IMR-90 (cell line): ENCODE data around the gene SLC27A4. TPM values are rescaled to one million over a fixed set of nuclear protein-coding genes. Genes with fewer than 3 reads are reported as not detected.

ENCODE experiments used
- ATAC-seq: fragments of 200-7000 bp; cut with Tn5 transposase; 2 replicates; pipeline ENCODE4 v1.9.1; 2020; ENCODE audit warnings: low read depth, mild to moderate bottlenecking, moderate library complexity
- BruUV-seq: library from RNA; stranded (reverse); fragments of 400-500 nt; replicated peaks from 2 replicates; lab custom pipeline; 2021; lab: Mats Ljungman, UMichigan
- CTCF ChIA-PET: fragments of 300-600 bp; formaldehyde crosslinking; extraction: SDS; loops from one replicate; lab custom pipeline; 2021; ENCODE audit warnings: antibody characterized with exemption; lab: Yijun Ruan, JAX
- POLR2A ChIA-PET: fragments of 300-600 bp; sonication (Branson Sonifier 250); formaldehyde crosslinking; loops from one replicate; lab custom pipeline; 2022; ENCODE audit warnings: antibody characterized with exemption; ENCODE audit not compliant: unreplicated experiment; lab: Charles Lee
- DNase-seq: peaks from one replicate; pipeline ENCODE4 v3.0.0; 2013
- H2AFZ ChIP-seq: replicated peaks from 2 replicates; pipeline ENCODE3; 2013; ENCODE audit warnings: low read length, mild to moderate bottlenecking; ENCODE audit not compliant: poor library complexity
- H2AK5ac ChIP-seq: 2 replicates; pipeline ENCODE4 v1.6.1; 2013; ENCODE audit warnings: low read depth, low read length, inconsistent platforms
- H2AK9ac ChIP-seq: replicated peaks from 2 replicates; pipeline ENCODE3; 2013; ENCODE audit warnings: mild to moderate bottlenecking, low read depth, low read length, moderate library complexity; ENCODE audit not compliant: poor library complexity
- H2BK120ac ChIP-seq: 2 replicates; pipeline ENCODE4 v1.6.1; 2013; ENCODE audit warnings: low read depth, low read length, inconsistent platforms
- H2BK15ac ChIP-seq: 3 replicates; pipeline ENCODE4 v1.6.1; 2013; ENCODE audit warnings: low read depth, low read length, inconsistent platforms
- H2BK20ac ChIP-seq: 2 replicates; pipeline ENCODE4 v1.6.1; 2013; ENCODE audit warnings: low read depth, mild to moderate bottlenecking, inconsistent platforms, low read length, moderate library complexity
- H2BK5ac ChIP-seq: 2 replicates; pipeline ENCODE4 v1.6.1; 2013; ENCODE audit warnings: mild to moderate bottlenecking, low read depth, low read length, inconsistent platforms; ENCODE audit not compliant: poor library complexity, severe bottlenecking
- H3K14ac ChIP-seq: replicated peaks from 2 replicates; pipeline ENCODE4 v1.6.1; 2013; ENCODE audit warnings: low read depth, low read length, inconsistent platforms
- H3K18ac ChIP-seq: 2 replicates; pipeline ENCODE4 v1.6.1; 2013; ENCODE audit warnings: low read depth, low read length, control low read depth
- H3K23ac ChIP-seq: 2 replicates; pipeline ENCODE4 v1.6.1; 2013; ENCODE audit warnings: low read depth, low read length, inconsistent platforms
- H3K27ac ChIP-seq: 2 replicates; pipeline ENCODE4 v1.5.1; 2013; ENCODE audit warnings: mild to moderate bottlenecking, control low read depth, low read length; ENCODE audit not compliant: insufficient read depth
- H3K27me3 ChIP-seq: 2 replicates; pipeline ENCODE4 v1.6.1; 2013; ENCODE audit warnings: low read length; ENCODE audit not compliant: control insufficient read depth, insufficient read depth
- H3K36me3 ChIP-seq: 2 replicates; pipeline ENCODE4 v1.6.1; 2013; ENCODE audit warnings: low read length, mixed read lengths; ENCODE audit not compliant: control insufficient read depth, insufficient read depth
- H3K4ac ChIP-seq: 2 replicates; pipeline ENCODE4 v1.6.1; 2013; ENCODE audit warnings: low read depth, low read length, inconsistent platforms
- H3K4me1 ChIP-seq: 2 replicates; pipeline ENCODE4 v1.6.1; 2013; ENCODE audit warnings: low read length, mixed read lengths; ENCODE audit not compliant: control insufficient read depth, insufficient read depth
- H3K4me2 ChIP-seq: 2 replicates; pipeline ENCODE4 v1.6.1; 2013; ENCODE audit warnings: low read depth, mild to moderate bottlenecking, control low read depth, low read length, moderate library complexity
- H3K4me3 ChIP-seq: 2 replicates; pipeline ENCODE4 v1.5.1; 2013; ENCODE audit warnings: low read depth, mild to moderate bottlenecking, control low read depth, low read length, moderate library complexity; ENCODE audit not compliant: insufficient read depth
- H3K56ac ChIP-seq: 2 replicates; pipeline ENCODE4 v1.6.1; 2013; ENCODE audit warnings: low read length, inconsistent platforms; ENCODE audit not compliant: insufficient read depth; ENCODE audit errors: extremely low read depth
- H3K79me1 ChIP-seq, 2 experiments: 2 replicates each; pipeline ENCODE4 v1.6.1; 2013; ENCODE audit warnings: low read length in 2 of 2, inconsistent platforms in 1 of 2, low read depth in 1 of 2
- H3K9ac ChIP-seq: 2 replicates; pipeline ENCODE4 v1.6.1; 2013; ENCODE audit warnings: low read depth, low read length, control low read depth
- H3K9me1 ChIP-seq: 2 replicates; pipeline ENCODE4 v1.6.1; 2013; ENCODE audit warnings: low read length, inconsistent platforms; ENCODE audit not compliant: insufficient read depth
- H3K9me3 ChIP-seq: 2 replicates; pipeline ENCODE4 v1.6.1; 2013; ENCODE audit warnings: low read length; ENCODE audit not compliant: control insufficient read depth, insufficient read depth
- H4K20me1 ChIP-seq: 2 replicates; pipeline ENCODE4 v1.6.1; 2013; ENCODE audit warnings: low read length, inconsistent platforms; ENCODE audit not compliant: insufficient read depth
- H4K5ac ChIP-seq: 2 replicates; pipeline ENCODE4 v1.6.1; 2013; ENCODE audit warnings: mild to moderate bottlenecking, low read depth, low read length, control low read depth
- H4K8ac ChIP-seq, 2 experiments: 2 replicates each; pipeline ENCODE4 v1.6.1; 2013; ENCODE audit warnings: low read depth in 2 of 2, low read length in 2 of 2, control low read depth in 1 of 2, inconsistent platforms in 1 of 2
- H4K91ac ChIP-seq: 2 replicates; pipeline ENCODE4 v1.6.1; 2013; ENCODE audit warnings: low read depth, low read length, inconsistent platforms; ENCODE audit not compliant: insufficient read depth
- BHLHE40 ChIP-seq: fragments of 150-350 bp; IDR thresholded peaks from 2 replicates; pipeline ENCODE4 v1.6.1; 2016; ENCODE audit warnings: mild to moderate bottlenecking, low read depth, low read length
- FOS ChIP-seq: fragments of 150-350 bp; IDR thresholded peaks from 2 replicates; pipeline ENCODE4 v1.6.1; 2016; ENCODE audit warnings: low read depth, low read length
- MXI1 ChIP-seq: IDR thresholded peaks from 2 replicates; pipeline ENCODE4 v1.6.1; 2012; ENCODE audit warnings: low read depth, mild to moderate bottlenecking, low read length, moderate library complexity, borderline replicate concordance
- USF2 ChIP-seq: fragments of 150-350 bp; IDR thresholded peaks from 2 replicates; pipeline ENCODE4 v1.6.1; 2017; ENCODE audit warnings: mild to moderate bottlenecking, antibody characterized with exemption, low read length, low read depth
- WGBS, 2 experiments: methylation state at CpG; one replicate each; pipeline versions ENCODE4 v1.1.5 to v1.1.7; 2013; ENCODE audit warnings: missing lambda C conversion rate in 2 of 2; ENCODE audit not compliant: insufficient read length in 1 of 2; ENCODE audit errors: extremely low coverage in 2 of 2; 5-methylcytosine and 5-hydroxymethylcytosine counted together
- dilution Hi-C: fragments of 300-500 bp; cut with HindIII; formaldehyde crosslinking; loops from one replicate; pipeline ENCODE4 v1.14.3; 2018; ENCODE audit warnings: low sequenced_read_pairs; ENCODE audit not compliant: unreplicated experiment
- in situ Hi-C: fragments of 300-500 bp; cut with MboI; formaldehyde crosslinking; loops from 3 replicates; pipeline ENCODE4 v1.14.3; 2019; ENCODE audit warnings: low sequenced_read_pairs, inconsistent platforms, mixed read lengths
- intact Hi-C: fragments of 100-400 bp; cut with micrococcal nuclease; formaldehyde crosslinking; loops from 2 replicates; pipeline ENCODE4 v1.10.0; 2022
- polyA plus RNA-seq, 3 experiments: library from polyadenylated mRNA; depleted of rRNA; stranded (reverse); fragments of >200 nt; gene quantifications; 2 replicates each; pipeline ENCODE4 v1.2.3, GENCODE V29; 2012; ENCODE audit warnings: low replicate concordance in 1 of 3
- total RNA-seq: library from RNA; depleted of rRNA; stranded (reverse); fragments of >200 nt; gene quantifications from 2 replicates; pipeline ENCODE4 v1.2.3, GENCODE V29; 2012

The SLC27A4 gene
- total and polyA plus RNA-seq, 2 of the 4 experiments (the other 2 are of a cell fraction) = 9.7 to 13.7 TPM

- Histone ChIP-seq H3K4me3 (no peak overlapping the region), H2AK9ac (peak overlapping the region; percentile 75), H3K27me3 (no peaks in the 10 kb centered on the region), H4K8ac (no peak overlapping the region), H3K4me2 (peak overlapping the region; percentile 96; the same call in 1 of the 2 replicates), H4K20me1 (0 out of 2 replicates have a peak, but pooled peaks cover 4% of the 10 kb centered on the region), H3K4me1 (peaks cover 14% of the 10 kb centered on the region), H2BK15ac (no peak overlapping the region), H3K9me3 (no peaks in the 10 kb centered on the region), H2AK5ac (0 out of 2 replicates have a peak overlapping the region, but pooled peaks have one; percentile 12), H3K9me1 (peaks cover 12% of the 10 kb centered on the region), H3K18ac (no peak overlapping the region), H3K9ac (no peak overlapping the region), H4K91ac (no peak overlapping the region), H3K79me1 (peaks cover 31 to 81% of the 10 kb centered on the region in 2 experiments), H3K36me3 (peaks cover 2% of the 10 kb centered on the region; the same call in 1 of the 2 replicates), H3K27ac (peak overlapping the region; percentile 37; the same call in 1 of the 2 replicates), H3K23ac (no peak overlapping the region), H2BK120ac (no peak overlapping the region), H3K4ac (no peak overlapping the region), H2BK20ac (no peak overlapping the region), H3K14ac (no peak overlapping the region), H4K5ac (no peak overlapping the region), H2BK5ac (peak overlapping the region; percentile 87), H3K56ac (no peak overlapping the region), H2AFZ (no peak overlapping the region)
- no peak for ATAC-seq
- in situ Hi-C loops = no loop called here
- CTCF ChIA-PET = interaction anchor here (0.7 kb wide), 1 partner anchor 191 kb away, joined by 3 read pairs; no protein-coding TSS in a partner anchor
- dilution Hi-C loops = no loop called here
- intact Hi-C loops = no loop called here
- WGBS, 2 experiments = no CpG with 5 or more reads among the region's 1 CpG
- DNase-seq = peak; percentile 68
- POLR2A ChIA-PET = no interaction called here
- TF ChIP-seq USF2 (peak; percentile 79), MXI1 (no peak), BHLHE40 (peak; percentile 83), FOS (peak; percentile 57; the same call in 1 of the 2 replicates)
- BruUV-seq = no TSS peak
Observed at GRCh38 chr9:128372784-128373183, 32.5 kb downstream of the SLC27A4 start.
